ENCODE measurements around the gene AKR1C8. TPM values are rescaled to one million over a fixed set of nuclear protein-coding genes. Genes with fewer than 3 reads are reported as not detected.

The AKR1C8 gene
- total and polyA plus RNA-seq, 2 donors (not counting 1 experiment from before 2014, with no cell fraction given), result not detected

DNA sequence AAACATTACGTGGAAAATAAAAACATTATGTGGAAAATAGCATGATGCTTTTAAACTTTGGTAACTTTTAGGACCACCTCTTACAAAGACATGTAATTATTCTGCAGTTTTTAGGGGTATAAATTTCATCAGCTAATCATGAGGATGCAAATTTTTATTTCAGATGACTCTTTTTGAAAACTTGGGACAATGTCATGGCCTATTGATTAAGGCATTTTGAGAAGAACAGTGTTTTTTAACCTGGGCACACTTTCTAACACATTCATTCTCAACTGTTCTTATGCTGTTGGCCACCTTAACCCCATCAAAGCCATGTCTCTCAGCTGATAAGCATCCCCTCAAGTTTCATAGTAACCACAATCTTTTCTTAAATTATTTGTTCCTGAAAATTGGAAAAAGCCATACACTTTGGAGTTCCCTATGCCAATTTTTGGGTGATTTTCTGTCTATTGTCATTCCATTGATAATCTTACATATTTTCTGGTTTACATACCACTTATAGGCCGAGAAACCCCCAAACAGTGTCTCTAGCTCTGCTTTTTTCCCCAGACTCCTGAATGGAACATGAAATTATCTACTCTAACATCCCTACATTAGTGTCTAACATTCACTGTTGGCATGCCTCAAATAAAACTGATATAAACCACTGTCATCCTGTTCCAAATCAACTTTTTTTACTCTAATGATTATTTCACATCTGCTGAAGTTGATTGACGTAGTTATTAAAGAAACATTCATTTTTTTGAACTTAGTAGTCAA is 76.1 kb downstream of the AKR1C8 start:
- Histone ChIP-seq H3K27ac (ENCODE audit: insufficient read depth, low read length) (no peak overlapping the region), H3K9ac (ENCODE audit: insufficient read depth, low read length) (no peak overlapping the region), H2AFZ (ENCODE audit: low read length) (no peak overlapping the region), H3K9me3 (ENCODE audit: control insufficient read depth, insufficient read depth, low read depth, low read length) (no peaks in the 10 kb centered on the region), H3K27me3 (ENCODE audit: control insufficient read depth, insufficient read depth, low read length) (no peaks in the 10 kb centered on the region), H4K20me1 (ENCODE audit: control insufficient read depth, extremely low read depth, insufficient read depth, low read length) (no peaks in the 10 kb centered on the region), H3K4me1 (ENCODE audit: control insufficient read depth, extremely low read depth, insufficient read depth, low read length) (no peaks in the 10 kb centered on the region), H3K79me2 (ENCODE audit: control insufficient read depth, insufficient read depth, low read length) (no peaks in the 10 kb centered on the region), H3K4me2 (ENCODE audit: extremely low read depth, insufficient read depth, low read length) (no peak overlapping the region), H3K36me3 (ENCODE audit: control insufficient read depth, insufficient read depth, low read length) (no peaks in the 10 kb centered on the region), H3K4me3 (replicated peaks in 1 of 4; ENCODE audit: control extremely low read depth in 1 of 4, insufficient read depth in 1 of 4, low read depth in 3 of 4, low read length in 4 of 4) (no peak overlapping the region)
- TF ChIP-seq EZH2 (IDR thresholded peaks at IDR 0.05; ENCODE audit: low read length, missing control alignments), result no peak
- TF ChIP-seq, protein P1, sequence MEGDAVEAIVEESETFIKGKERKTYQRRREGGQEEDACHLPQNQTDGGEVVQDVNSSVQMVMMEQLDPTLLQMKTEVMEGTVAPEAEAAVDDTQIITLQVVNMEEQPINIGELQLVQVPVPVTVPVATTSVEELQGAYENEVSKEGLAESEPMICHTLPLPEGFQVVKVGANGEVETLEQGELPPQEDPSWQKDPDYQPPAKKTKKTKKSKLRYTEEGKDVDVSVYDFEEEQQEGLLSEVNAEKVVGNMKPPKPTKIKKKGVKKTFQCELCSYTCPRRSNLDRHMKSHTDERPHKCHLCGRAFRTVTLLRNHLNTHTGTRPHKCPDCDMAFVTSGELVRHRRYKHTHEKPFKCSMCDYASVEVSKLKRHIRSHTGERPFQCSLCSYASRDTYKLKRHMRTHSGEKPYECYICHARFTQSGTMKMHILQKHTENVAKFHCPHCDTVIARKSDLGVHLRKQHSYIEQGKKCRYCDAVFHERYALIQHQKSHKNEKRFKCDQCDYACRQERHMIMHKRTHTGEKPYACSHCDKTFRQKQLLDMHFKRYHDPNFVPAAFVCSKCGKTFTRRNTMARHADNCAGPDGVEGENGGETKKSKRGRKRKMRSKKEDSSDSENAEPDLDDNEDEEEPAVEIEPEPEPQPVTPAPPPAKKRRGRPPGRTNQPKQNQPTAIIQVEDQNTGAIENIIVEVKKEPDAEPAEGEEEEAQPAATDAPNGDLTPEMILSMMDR (conservative IDR thresholded peaks at IDR 0.05 in 1 of 2, IDR thresholded peaks at IDR 0.05 in 1 of 2; ENCODE audit: low read depth in 1 of 2, low read length in 2 of 2), result no peak
- no peak for DNase-seq (ENCODE audit: low read depth in 2 of 2)

- Histone ChIP-seq H3K36me3 (ENCODE audit: control insufficient read depth, insufficient read depth, low read length) (no peaks in the 10 kb centered on the region), H3K27me3 (ENCODE audit: control insufficient read depth, insufficient read depth, low read length) (no peaks in the 10 kb centered on the region), H3K4me2 (ENCODE audit: extremely low read depth, insufficient read depth, low read length) (no peak overlapping the region), H3K9ac (ENCODE audit: insufficient read depth, low read length) (no peak overlapping the region), H3K9me3 (ENCODE audit: control insufficient read depth, insufficient read depth, low read depth, low read length) (no peaks in the 10 kb centered on the region), H3K4me1 (ENCODE audit: control insufficient read depth, extremely low read depth, insufficient read depth, low read length) (no peaks in the 10 kb centered on the region), H3K79me2 (ENCODE audit: control insufficient read depth, insufficient read depth, low read length) (no peaks in the 10 kb centered on the region), H4K20me1 (ENCODE audit: control insufficient read depth, extremely low read depth, insufficient read depth, low read length) (no peaks in the 10 kb centered on the region), H2AFZ (ENCODE audit: low read length) (no peak overlapping the region), H3K4me3 (replicated peaks in 1 of 4; ENCODE audit: control extremely low read depth in 1 of 4, insufficient read depth in 1 of 4, low read depth in 3 of 4, low read length in 4 of 4) (no peak overlapping the region), H3K27ac (ENCODE audit: insufficient read depth, low read length) (no peak overlapping the region)
- TF ChIP-seq, protein P1 (conservative IDR thresholded peaks at IDR 0.05 in 1 of 2, IDR thresholded peaks at IDR 0.05 in 1 of 2; ENCODE audit: low read depth in 1 of 2, low read length in 2 of 2), result no peak
- no peak for TF ChIP-seq EZH2 (IDR thresholded peaks at IDR 0.05; ENCODE audit: low read length, missing control alignments)
- no peak for DNase-seq (ENCODE audit: low read depth in 2 of 2)
These were observed 77.0 kb downstream of the AKR1C8 start for GRCh38 chr10:5107860-5108526.

DNA sequence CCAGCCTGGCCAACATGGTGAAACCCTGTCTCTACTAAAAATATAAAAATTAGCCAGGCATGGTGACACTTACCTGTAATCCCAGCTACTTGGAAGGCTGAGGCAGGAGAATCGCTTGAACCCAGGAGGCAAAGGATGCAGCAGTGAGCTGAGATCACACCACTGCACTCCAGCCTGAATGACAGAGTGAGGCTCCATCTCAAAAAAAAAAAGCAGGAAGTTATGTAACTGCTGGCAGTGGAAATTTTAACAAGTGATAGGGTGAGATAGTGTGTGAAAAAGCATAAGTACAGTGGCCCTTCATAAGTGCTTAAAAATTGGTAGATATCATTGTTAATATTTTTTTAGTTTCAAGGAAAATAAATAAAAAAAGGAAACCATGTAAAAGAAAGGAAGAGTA is 78.4 kb downstream of the AKR1C8 start:
- TF ChIP-seq, protein P1 (conservative IDR thresholded peaks at IDR 0.05 in 1 of 2, IDR thresholded peaks at IDR 0.05 in 1 of 2; ENCODE audit: low read depth in 1 of 2, low read length in 2 of 2), result no peak
- no peak for TF ChIP-seq EZH2 (IDR thresholded peaks at IDR 0.05; ENCODE audit: low read length, missing control alignments)
- Histone ChIP-seq H3K36me3 (ENCODE audit: control insufficient read depth, insufficient read depth, low read length) (no peaks in the 10 kb centered on the region), H3K4me1 (ENCODE audit: control insufficient read depth, extremely low read depth, insufficient read depth, low read length) (no peaks in the 10 kb centered on the region), H3K79me2 (ENCODE audit: control insufficient read depth, insufficient read depth, low read length) (no peaks in the 10 kb centered on the region), H3K27ac (ENCODE audit: insufficient read depth, low read length) (no peak overlapping the region), H3K4me3 (replicated peaks in 1 of 4; ENCODE audit: control extremely low read depth in 1 of 4, insufficient read depth in 1 of 4, low read depth in 3 of 4, low read length in 4 of 4) (no peak overlapping the region), H2AFZ (ENCODE audit: low read length) (no peak overlapping the region), H3K9ac (ENCODE audit: insufficient read depth, low read length) (no peak overlapping the region), H3K27me3 (ENCODE audit: control insufficient read depth, insufficient read depth, low read length) (no peaks in the 10 kb centered on the region), H3K9me3 (ENCODE audit: control insufficient read depth, insufficient read depth, low read depth, low read length) (no peaks in the 10 kb centered on the region), H3K4me2 (ENCODE audit: extremely low read depth, insufficient read depth, low read length) (no peak overlapping the region), H4K20me1 (ENCODE audit: control insufficient read depth, extremely low read depth, insufficient read depth, low read length) (no peaks in the 10 kb centered on the region)
- DNase-seq (ENCODE audit: low read depth in 2 of 2), result no peak

Measured in fibroblast of lung (primary cell).